Activated CD4-positive, alpha-beta T cell treated with anti-CD3 and anti-CD28 coated beads, Interleukin-2, amount 10 ng/mL, durations not matched to agents 24 days and 14 days (primary cell): Measurements from ENCODE around the gene ADGRE1. TPM values are rescaled to one million over a fixed set of nuclear protein-coding genes. Genes with fewer than 3 reads are reported as not detected.
"Not testable (repeated sequence)": the region's sequence is repeated elsewhere in the genome, so short reads cannot be mapped to it uniquely, and the experiment has no call there.

ENCODE experiments used
- DNase-seq: peaks from one replicate; pipeline ENCODE4 v3.0.0; 2022
- H3K27ac Mint-ChIP-seq: one replicate; pipeline ENCODE4 v1.8.0; 2022; ENCODE audit warnings: mild to moderate bottlenecking, mixed read lengths
- H3K27me3 Mint-ChIP-seq: one replicate; pipeline ENCODE4 v1.8.0; 2022; ENCODE audit warnings: mixed read lengths
- H3K36me3 Mint-ChIP-seq: one replicate; pipeline ENCODE4 v1.8.0; 2022; ENCODE audit warnings: low read depth, mild to moderate bottlenecking, mixed read lengths
- H3K4me1 Mint-ChIP-seq: one replicate; pipeline ENCODE4 v1.8.0; 2021; ENCODE audit warnings: mixed read lengths
- H3K4me3 Mint-ChIP-seq: one replicate; pipeline ENCODE4 v1.8.0; 2022; ENCODE audit warnings: mild to moderate bottlenecking, moderate library complexity, mixed read lengths
- H3K9me3 Mint-ChIP-seq: one replicate; pipeline ENCODE4 v1.8.0; 2021; ENCODE audit warnings: mixed read lengths
- intact Hi-C: fragments of 100-400 bp; cut with micrococcal nuclease; formaldehyde crosslinking; loops from one replicate; pipeline ENCODE4 v1.15.1; 2023
- total RNA-seq: library from RNA; stranded (reverse); gene quantifications from 2 replicates; pipeline ENCODE4 v1.2.3, GENCODE V29; 2022

Gene ADGRE1
- total RNA-seq, 1 donor from 2014 or later = 4.3 TPM

DNA sequence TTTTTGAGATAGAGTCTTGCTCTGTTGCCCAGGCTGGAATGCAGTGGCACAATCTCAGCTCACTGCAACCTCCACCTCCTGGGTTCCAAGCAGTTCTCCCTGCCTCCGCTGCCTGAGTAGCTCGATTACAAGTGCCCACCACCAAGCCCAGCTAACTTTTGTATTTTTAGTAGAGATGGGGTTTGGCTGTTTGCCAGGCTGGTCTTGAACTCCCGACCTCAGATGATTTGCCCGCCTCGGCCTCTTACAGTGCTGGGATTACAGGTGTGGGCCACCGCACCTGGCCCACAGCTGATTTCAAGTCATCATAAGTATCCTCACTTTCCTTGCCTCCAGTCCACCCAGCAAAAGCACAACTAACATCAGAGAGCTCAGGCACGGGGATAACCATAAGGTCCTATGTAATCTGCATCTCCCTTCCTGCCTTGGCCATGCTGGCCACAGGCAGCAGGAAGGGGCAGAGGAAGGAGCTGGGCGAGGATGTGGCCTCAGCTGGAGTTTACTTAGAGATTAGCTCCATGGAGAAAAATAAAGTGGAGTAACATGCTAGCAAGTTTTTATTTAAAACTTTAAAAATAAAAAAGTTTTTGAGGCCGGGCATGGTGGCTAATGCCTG is 22.9 kb upstream of the ADGRE1 start:
- DNase-seq = no peak
- intact Hi-C loops = loop anchor here (5.0 kb wide), 1 partner anchor 202 kb away; no protein-coding TSS in a partner anchor
- no peaks in the 10 kb centered on the region for H3K9me3 Mint-ChIP-seq
- H3K36me3 Mint-ChIP-seq = peaks cover 5% of the 10 kb centered on the region
- H3K27ac Mint-ChIP-seq = no peak overlapping the region
- H3K4me3 Mint-ChIP-seq = no peak overlapping the region
- no peaks in the 10 kb centered on the region for H3K27me3 Mint-ChIP-seq
- peaks cover 21% of the 10 kb centered on the region for H3K4me1 Mint-ChIP-seq

DNA sequence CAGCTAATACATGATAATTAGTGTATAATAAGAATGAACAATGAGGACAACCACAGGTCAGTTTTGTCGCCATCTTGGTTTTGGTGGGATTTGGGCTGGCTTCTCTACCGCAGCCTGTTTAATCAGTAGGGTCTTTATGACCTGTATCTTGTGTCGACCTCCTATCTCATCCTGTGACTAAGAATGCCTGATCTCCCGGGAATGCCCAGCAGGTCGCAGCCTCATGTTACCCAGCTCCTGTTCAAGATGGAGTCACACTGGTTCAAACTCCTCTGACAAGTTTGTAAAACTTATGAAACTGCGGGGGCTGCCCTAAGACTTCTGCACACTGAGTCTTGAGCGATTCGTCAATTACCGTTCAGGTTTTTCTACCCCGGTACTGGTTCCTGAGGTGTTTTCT is 21.5 kb upstream of the ADGRE1 start:
- H3K4me1 Mint-ChIP-seq = peaks cover 21% of the 10 kb centered on the region
- intact Hi-C loops = no loop called here
- no peak for DNase-seq
- no peak overlapping the region for H3K4me3 Mint-ChIP-seq
- no peaks in the 10 kb centered on the region for H3K9me3 Mint-ChIP-seq
- H3K27ac Mint-ChIP-seq = no peak overlapping the region
- no peaks in the 10 kb centered on the region for H3K27me3 Mint-ChIP-seq
- H3K36me3 Mint-ChIP-seq = no peaks in the 10 kb centered on the region

DNA sequence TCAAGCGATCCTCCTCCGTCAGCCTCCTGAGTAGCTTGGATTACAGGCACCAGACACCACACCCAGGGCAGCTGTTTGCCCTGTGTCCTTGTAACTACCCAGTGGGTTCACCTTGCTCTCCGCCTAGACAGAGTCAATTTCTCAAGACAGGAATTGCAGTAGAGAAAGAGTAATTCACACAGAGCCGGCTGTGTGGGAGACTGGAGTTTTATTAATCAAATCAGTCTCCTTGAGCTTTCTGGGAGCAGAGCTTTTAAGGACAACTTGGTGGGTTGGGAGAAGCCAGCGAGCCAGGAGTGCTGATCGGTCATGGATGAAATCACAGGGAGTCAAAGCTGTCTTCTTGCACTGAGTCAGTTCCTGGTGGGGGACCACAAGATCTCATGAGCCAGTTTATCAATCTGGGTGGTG is 20.6 kb upstream of the ADGRE1 start:
- H3K4me3 Mint-ChIP-seq = no peak overlapping the region
- H3K36me3 Mint-ChIP-seq = no peaks in the 10 kb centered on the region
- no peaks in the 10 kb centered on the region for H3K27me3 Mint-ChIP-seq
- H3K4me1 Mint-ChIP-seq = peaks cover 19% of the 10 kb centered on the region
- no peaks in the 10 kb centered on the region for H3K9me3 Mint-ChIP-seq
- DNase-seq = no peak
- no peak overlapping the region for H3K27ac Mint-ChIP-seq
- intact Hi-C loops = no loop called here

DNA sequence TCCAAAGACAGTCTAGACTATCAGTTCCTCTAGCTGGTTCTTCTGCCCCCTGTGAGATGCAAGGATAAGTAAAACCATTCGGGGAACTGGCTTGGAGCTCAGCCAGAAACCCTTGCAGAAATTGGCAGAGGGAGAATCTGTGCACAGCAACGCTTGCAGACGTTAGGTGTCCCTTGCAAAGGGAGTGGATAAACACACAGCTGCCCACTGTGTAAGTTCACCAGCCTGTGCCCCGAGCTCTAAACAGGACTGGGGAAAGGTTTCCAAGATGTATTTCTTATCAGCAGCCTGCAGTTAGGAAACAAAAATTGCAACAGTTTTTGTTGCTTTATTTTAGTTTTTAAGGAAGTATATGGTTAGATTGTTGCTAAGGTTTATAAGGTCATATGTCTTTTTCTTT is 19.0 kb upstream of the ADGRE1 start:
- H3K4me3 Mint-ChIP-seq = no peak overlapping the region
- intact Hi-C loops = no loop called here

DNA sequence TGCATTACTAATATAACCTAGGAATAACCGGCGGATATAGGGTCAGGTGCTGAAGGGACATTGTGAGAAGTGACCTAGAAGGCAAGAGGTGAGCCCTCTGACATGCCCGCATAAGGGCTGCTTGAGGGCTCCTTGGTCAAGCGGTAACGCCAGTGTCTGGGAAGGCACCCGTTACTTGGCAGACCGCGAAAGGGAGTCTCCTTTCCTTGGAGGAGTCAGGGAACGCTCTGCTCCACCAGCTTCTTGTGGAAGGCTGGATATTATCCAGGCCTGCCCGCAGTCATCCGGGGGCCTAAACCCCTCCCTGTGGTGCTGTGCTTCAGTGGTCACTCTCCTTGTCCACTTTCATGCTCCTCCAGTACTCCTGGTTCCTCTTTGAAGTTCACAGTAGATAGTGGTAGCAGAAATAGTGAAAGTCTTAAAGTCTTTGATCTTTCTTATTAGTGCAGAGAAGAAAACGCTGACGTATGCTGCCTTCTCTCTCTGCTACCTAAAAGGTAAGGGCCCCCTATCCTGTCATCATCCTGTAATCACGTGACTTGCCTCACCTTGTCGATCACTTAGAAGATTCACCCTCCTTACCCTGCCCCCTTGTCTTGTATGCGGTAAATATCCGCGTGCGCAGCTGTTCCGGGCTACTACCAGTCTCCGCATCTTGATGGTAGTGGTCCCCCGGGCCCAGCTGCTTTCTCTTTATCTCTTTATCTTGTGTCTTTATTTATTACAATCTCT is 18.1 kb upstream of the ADGRE1 start:
- H3K27ac Mint-ChIP-seq, H3K27me3 Mint-ChIP-seq, H3K4me1 Mint-ChIP-seq, H3K36me3 Mint-ChIP-seq, H3K4me3 Mint-ChIP-seq, DNase-seq, intact Hi-C loops, H3K9me3 Mint-ChIP-seq: not testable (repeated sequence)

More for the DNA sequence above, 19.0 kb upstream of the ADGRE1 start:
- peaks cover 3% of the 10 kb centered on the region for H3K36me3 Mint-ChIP-seq
- H3K27ac Mint-ChIP-seq = no peak overlapping the region
- H3K9me3 Mint-ChIP-seq = peaks cover 3% of the 10 kb centered on the region
- H3K4me1 Mint-ChIP-seq = peaks cover 9% of the 10 kb centered on the region
- DNase-seq = no peak
- no peaks in the 10 kb centered on the region for H3K27me3 Mint-ChIP-seq

DNA sequence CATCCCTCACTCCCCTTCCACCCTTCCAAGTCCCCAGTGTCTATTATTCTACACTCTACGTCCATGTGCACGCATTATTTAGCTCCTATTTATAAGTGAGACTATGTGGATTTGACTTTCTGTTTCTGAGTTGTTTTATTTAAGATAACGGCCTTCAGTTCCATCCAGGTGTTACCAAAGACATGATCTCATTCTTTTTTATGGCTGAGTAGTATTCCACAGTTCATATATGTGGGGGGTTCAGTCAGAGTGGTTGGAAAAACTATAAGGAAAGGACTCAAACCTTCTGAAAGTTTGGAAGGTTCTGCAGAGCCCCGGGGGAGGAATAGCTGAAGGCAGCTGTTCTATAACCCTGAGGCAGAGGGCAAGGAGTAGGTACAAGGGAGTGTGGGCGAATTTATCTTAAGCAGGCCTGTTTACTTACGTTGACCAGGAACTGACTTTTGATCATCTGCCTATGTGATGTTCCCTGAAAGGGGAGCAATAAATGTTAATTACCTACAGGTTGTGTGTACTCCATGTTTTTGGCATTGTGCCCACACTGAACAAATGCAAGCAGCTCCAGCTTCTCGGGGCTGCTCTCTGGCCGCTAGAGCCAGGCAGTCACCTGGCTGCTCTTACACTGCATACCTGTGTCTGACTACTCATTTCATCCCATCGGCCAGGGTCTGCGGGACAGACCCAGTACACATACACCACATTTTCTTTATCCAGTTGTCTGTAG is 13.5 kb upstream of the ADGRE1 start:
- Mint-ChIP-seq H3K27me3 (peaks cover 7% of the 10 kb centered on the region), H3K4me3 (no peak overlapping the region), H3K4me1 (peaks cover 3% of the 10 kb centered on the region), H3K36me3 (peaks cover 3% of the 10 kb centered on the region), H3K27ac (no peak overlapping the region), H3K9me3 (peaks cover 3% of the 10 kb centered on the region)
- intact Hi-C loops = no loop called here
- DNase-seq = no peak

DNA sequence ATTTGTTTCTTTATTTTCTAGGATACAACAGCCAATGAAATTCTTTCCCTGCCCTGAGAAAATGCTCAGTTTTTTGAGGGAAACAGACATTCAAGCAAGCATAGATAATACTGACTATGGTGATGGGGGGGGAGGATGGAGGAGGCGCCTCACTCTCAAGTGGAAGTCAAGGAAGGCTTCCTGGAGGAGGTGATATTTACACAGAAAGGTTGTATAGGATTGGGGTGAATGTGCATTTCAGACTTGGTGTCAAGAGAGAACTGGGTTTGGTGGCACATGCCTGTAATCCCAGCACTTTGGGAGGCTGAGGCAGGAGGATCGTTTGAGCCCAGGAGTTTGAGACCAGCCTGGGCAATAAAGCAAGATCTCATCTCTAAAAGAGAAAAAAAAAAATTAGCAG is 12.2 kb upstream of the ADGRE1 start:
- Mint-ChIP-seq H3K27ac (no peak overlapping the region), H3K9me3 (peaks cover 3% of the 10 kb centered on the region), H3K4me1 (peaks cover 3% of the 10 kb centered on the region), H3K36me3 (peaks cover 3% of the 10 kb centered on the region), H3K27me3 (peaks cover 7% of the 10 kb centered on the region), H3K4me3 (no peak overlapping the region)
- intact Hi-C loops = no loop called here
- DNase-seq = no peak

DNA sequence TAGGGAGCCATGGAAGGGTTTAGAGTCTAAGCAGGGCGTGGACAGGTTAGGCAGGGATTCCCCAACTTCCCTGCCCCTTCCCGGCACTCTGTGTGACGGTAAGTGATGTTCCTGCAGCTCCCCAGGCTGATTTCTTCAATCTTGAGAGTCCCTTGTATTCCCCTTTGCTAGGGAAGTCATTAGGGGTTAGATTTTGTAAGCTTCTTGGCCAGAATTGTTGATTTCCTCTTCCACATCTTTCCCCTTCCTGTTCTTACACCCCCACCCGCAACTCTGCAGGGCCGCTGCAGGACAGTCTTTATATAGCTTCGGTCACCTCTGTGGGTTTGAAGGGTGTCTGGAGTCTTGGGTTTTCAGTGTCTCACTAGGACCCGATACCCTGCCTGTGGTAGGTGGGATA is 10.6 kb upstream of the ADGRE1 start:
- Mint-ChIP-seq H3K36me3 (peaks cover 3% of the 10 kb centered on the region), H3K4me3 (no peak overlapping the region), H3K9me3 (peaks cover 3% of the 10 kb centered on the region), H3K27me3 (peaks cover 9% of the 10 kb centered on the region), H3K4me1 (peaks cover 3% of the 10 kb centered on the region), H3K27ac (no peak overlapping the region)
- intact Hi-C loops = no loop called here
- DNase-seq = no peak

DNA sequence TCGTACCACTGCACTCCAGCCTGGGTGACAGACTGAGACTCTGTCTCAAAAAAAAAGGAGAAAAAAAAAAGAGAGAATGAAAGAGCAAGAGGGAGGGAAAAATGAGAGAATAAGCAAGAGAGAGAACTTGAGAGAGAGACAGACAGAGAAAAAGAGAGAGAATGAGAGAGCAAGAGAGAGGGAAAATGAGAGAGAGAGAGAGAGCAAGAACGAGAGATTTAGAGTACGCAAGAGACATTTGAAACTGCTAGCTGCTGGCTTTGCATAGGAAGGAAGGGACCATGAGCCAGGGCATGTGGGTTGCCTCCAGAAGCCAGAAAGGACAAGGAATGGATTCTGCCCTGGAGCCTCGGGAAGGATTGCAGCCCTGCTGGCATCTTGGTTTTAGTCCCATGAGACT is 9.6 kb upstream of the ADGRE1 start:
- no peak overlapping the region for H3K4me3 Mint-ChIP-seq
- no peaks in the 10 kb centered on the region for H3K9me3 Mint-ChIP-seq

DNA sequence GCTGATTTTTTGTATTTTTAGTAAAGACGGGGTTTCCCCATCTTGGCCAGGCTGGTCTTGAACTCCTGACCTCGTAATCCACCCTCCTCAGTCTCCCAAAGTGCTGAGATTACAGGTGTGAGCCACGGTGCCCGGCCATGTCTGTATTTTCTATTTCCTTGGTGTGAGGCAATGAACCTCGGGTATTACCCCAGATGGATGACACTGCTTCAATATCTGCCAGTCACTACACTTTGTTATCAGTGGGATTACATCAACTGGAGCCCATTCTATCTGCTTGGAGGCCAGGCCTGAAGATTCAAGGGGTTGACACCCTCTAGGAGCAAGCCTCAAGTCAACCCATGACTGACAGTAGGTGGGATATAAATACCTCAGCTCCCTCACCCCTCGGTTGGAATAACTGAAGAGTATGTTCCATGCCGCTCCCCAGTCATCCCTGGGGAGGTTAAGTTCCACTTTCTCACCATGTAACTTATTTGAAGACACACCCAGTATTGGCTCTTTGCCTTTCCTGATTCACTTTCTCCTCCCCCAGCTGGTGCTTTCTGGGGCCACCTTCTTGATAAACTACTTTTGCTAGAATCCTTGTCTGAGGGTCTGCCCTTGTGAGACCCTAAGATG is 992 bp upstream of the ADGRE1 start:
- Mint-ChIP-seq H3K27ac (no peak overlapping the region), H3K4me3 (no peak overlapping the region), H3K4me1 (peaks cover 34% of the 10 kb centered on the region), H3K9me3 (peaks cover 6% of the 10 kb centered on the region), H3K27me3 (no peaks in the 10 kb centered on the region), H3K36me3 (peaks cover 9% of the 10 kb centered on the region)
- intact Hi-C loops = no loop called here
- no peak for DNase-seq

More for the DNA sequence above, 9.6 kb upstream of the ADGRE1 start:
- intact Hi-C loops = no loop called here
- Mint-ChIP-seq H3K27me3 (peaks cover 9% of the 10 kb centered on the region), H3K4me1 (peaks cover 3% of the 10 kb centered on the region), H3K36me3 (no peaks in the 10 kb centered on the region), H3K27ac (no peak overlapping the region)
- DNase-seq = no peak

DNA sequence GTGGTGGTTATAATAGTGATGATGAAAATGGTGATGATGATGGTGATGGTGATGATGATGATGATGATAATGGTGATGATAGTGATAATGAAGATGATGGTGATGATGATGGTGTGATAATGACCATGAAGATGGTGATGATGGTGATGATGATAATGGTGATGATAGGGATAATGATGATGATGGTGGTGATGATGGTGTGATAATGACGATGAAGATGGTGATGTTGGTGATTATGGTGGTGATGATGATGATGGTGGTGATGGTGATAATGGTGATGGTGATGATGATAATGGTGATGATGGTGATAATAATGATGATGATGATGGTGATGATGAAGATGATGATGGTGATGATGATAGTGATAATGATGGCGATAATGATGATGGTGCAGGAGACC is 1.6 kb downstream of the ADGRE1 start:
- Mint-ChIP-seq H3K36me3 (peaks cover 24% of the 10 kb centered on the region), H3K4me1 (peaks cover 52% of the 10 kb centered on the region), H3K4me3 (peak overlapping the region; percentile 0), H3K27me3 (no peaks in the 10 kb centered on the region), H3K27ac (no peak overlapping the region), H3K9me3 (peaks cover 25% of the 10 kb centered on the region)
- intact Hi-C loops = no loop called here
- no peak for DNase-seq

DNA sequence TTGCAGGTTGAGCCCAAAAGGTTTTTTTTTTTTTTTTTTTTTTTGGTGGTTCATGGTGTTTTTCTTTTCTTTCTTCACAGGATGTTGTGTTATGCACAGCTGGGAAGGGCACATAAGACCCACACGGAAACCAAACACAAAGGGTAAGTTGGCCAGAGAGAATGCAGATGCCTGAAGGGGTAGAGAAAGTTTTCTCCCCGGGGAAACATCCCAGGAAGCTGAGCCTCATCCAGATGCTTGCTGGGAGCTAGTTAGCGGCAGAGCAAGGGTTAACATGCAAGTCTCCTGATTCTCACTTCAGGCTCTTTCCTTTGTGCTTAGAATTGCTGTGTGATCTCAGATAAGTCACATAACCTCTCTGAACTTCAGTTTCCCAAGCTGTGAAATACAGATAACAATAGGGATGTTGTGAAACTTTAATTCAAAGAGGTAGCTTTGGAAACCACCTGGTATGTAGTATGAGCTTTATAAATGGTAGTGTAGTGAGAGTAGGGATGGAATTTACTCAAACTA is 3.1 kb downstream of the ADGRE1 start:
- peaks cover 37% of the 10 kb centered on the region for H3K9me3 Mint-ChIP-seq
- H3K36me3 Mint-ChIP-seq = peaks cover 31% of the 10 kb centered on the region
- peak overlapping the region; percentile 86 for H3K27ac Mint-ChIP-seq
- H3K27me3 Mint-ChIP-seq = no peaks in the 10 kb centered on the region
- intact Hi-C loops = no loop called here
- H3K4me3 Mint-ChIP-seq = peak overlapping the region; percentile 47
- DNase-seq = peak; percentile 80
- peaks cover 52% of the 10 kb centered on the region for H3K4me1 Mint-ChIP-seq

DNA sequence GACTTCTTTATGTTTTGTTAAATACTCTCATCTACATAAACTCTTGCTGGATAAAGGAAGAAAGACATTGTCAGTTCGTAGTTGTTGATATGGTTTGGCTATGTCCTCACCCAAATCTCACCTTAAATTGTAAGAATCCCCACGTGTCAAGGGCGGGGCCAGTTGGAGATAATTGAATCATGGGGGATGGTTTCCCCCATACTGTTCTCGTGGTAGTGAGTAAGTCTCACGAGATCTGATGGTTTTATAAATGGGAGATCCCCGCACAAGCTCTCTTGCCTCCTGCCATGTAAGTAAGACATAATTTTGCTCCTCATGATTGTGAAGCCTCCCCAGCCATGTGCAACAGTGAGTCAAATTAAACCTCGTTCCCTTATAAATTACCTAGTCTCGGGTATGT is 3.6 kb downstream of the ADGRE1 start:
- H3K4me3 Mint-ChIP-seq = peak overlapping the region; percentile 47
- H3K9me3 Mint-ChIP-seq = peaks cover 39% of the 10 kb centered on the region
- intact Hi-C loops = no loop called here
- peak; percentile 78 for DNase-seq
- H3K4me1 Mint-ChIP-seq = peaks cover 52% of the 10 kb centered on the region
- peak overlapping the region; percentile 86 for H3K27ac Mint-ChIP-seq
- H3K36me3 Mint-ChIP-seq = peaks cover 31% of the 10 kb centered on the region
- H3K27me3 Mint-ChIP-seq = no peaks in the 10 kb centered on the region
